DND-41 (cell line): Measurements from ENCODE around the gene NPHP4.

Experiments used
- ATAC-seq: fragments of 200-7000 bp; cut with Tn5 transposase; 3 replicates; pipeline ENCODE4 v1.9.1; 2021; ENCODE audit warnings: low read depth; ENCODE audit not compliant: insufficient read depth
- DNase-seq: peaks from one replicate; pipeline ENCODE4 v3.0.0-alpha.2; 2020
- H2AFZ ChIP-seq: 2 replicates; pipeline ENCODE4 v1.6.0; 2012; ENCODE audit warnings: low read depth, low read length
- H3K27ac ChIP-seq: 2 replicates; pipeline ENCODE4 v1.5.1; 2012; ENCODE audit warnings: low read length, inconsistent platforms
- H3K27me3 ChIP-seq: fragments of 200-600 bp; sonication (generic); 2 replicates; pipeline ENCODE4 v1.6.0; 2012; ENCODE audit warnings: low read length, mild to moderate bottlenecking, inconsistent platforms; ENCODE audit not compliant: insufficient read depth, poor library complexity
- H3K36me3 ChIP-seq: 2 replicates; pipeline ENCODE4 v1.5.1; 2012; ENCODE audit warnings: low read length, inconsistent platforms; ENCODE audit not compliant: insufficient read depth
- H3K4me1 ChIP-seq: 2 replicates; pipeline ENCODE4 v1.5.1; 2012; ENCODE audit warnings: mild to moderate bottlenecking, low read length; ENCODE audit not compliant: insufficient read depth
- H3K4me2 ChIP-seq: 2 replicates; pipeline ENCODE4 v1.6.0; 2012; ENCODE audit warnings: mild to moderate bottlenecking, moderate library complexity, low read length, inconsistent platforms; ENCODE audit not compliant: insufficient read depth
- H3K4me3 ChIP-seq, 2 experiments: fragments of 200-600 bp in 1 of 2; shearing (Covaris generic) in 1 of 2; 2 replicates each; pipeline ENCODE4 v1.5.1; 2012 to 2016; ENCODE audit warnings: inconsistent platforms in 2 of 2, low read length in 2 of 2, mild to moderate bottlenecking in 2 of 2, low read depth in 1 of 2, moderate library complexity in 1 of 2
- H3K79me2 ChIP-seq: 2 replicates; pipeline ENCODE4 v1.6.0; 2012; ENCODE audit warnings: low read length, inconsistent platforms; ENCODE audit not compliant: insufficient read depth
- H3K9ac ChIP-seq: 2 replicates; pipeline ENCODE4 v1.6.0; 2012; ENCODE audit warnings: low read depth, mild to moderate bottlenecking, inconsistent platforms, low read length, moderate library complexity
- H3K9me3 ChIP-seq: 2 replicates; pipeline ENCODE4 v1.5.1; 2012; ENCODE audit warnings: low read length, moderate library complexity, mild to moderate bottlenecking, inconsistent platforms; ENCODE audit not compliant: insufficient read depth, severe bottlenecking
- H4K20me1 ChIP-seq: 2 replicates; pipeline ENCODE4 v1.6.0; 2012; ENCODE audit warnings: low read length; ENCODE audit not compliant: insufficient read depth
- CTCF ChIP-seq: IDR thresholded peaks from 2 replicates; pipeline ENCODE4 v1.5.1; 2012; ENCODE audit warnings: borderline replicate concordance, low read length, moderate library complexity, mild to moderate bottlenecking; ENCODE audit not compliant: poor library complexity, severe bottlenecking; ENCODE audit errors: extremely low read depth
- EZH2 ChIP-seq: IDR thresholded peaks from 3 replicates; pipeline ENCODE4 v1.6.1; 2012; ENCODE audit warnings: borderline replicate concordance, low read depth, mild to moderate bottlenecking, moderate library complexity, low read length, inconsistent platforms; ENCODE audit not compliant: severe bottlenecking

Gene NPHP4

GRCh38 chr1:5941671-5942070 lies 50.6 kb downstream of the NPHP4 start:
- ATAC-seq (no peak), DNase-seq (no peak)
- Histone ChIP-seq H3K9me3 (no peaks in the 10 kb centered on the region), H2AFZ (no peak overlapping the region), H3K4me2 (no peak overlapping the region), H3K9ac (no peak overlapping the region), H3K27ac (no peak overlapping the region), H3K4me1 (no peaks in the 10 kb centered on the region), H4K20me1 (peaks cover 8% of the 10 kb centered on the region; the same call in 1 of the 2 replicates), H3K79me2 (no peaks in the 10 kb centered on the region), H3K36me3 (peaks cover 55% of the 10 kb centered on the region), H3K27me3 (no peaks in the 10 kb centered on the region), H3K4me3 (no peak overlapping the region)
- TF ChIP-seq EZH2 (no peak), CTCF (no peak)

GRCh38 chr1:5940723-5941407 lies 51.4 kb downstream of the NPHP4 start:
- DNase-seq (no peak), ATAC-seq (no peak)
- Histone ChIP-seq H2AFZ (no peak overlapping the region), H4K20me1 (peaks cover 8% of the 10 kb centered on the region; the same call in 1 of the 2 replicates), H3K27ac (no peak overlapping the region), H3K4me2 (no peak overlapping the region), H3K36me3 (peaks cover 49% of the 10 kb centered on the region), H3K79me2 (no peaks in the 10 kb centered on the region), H3K4me1 (no peaks in the 10 kb centered on the region), H3K27me3 (no peaks in the 10 kb centered on the region), H3K9me3 (no peaks in the 10 kb centered on the region), H3K4me3 (no peak overlapping the region), H3K9ac (no peak overlapping the region)
- TF ChIP-seq CTCF (no peak), EZH2 (no peak)

- Histone ChIP-seq H3K27me3 (no peaks in the 10 kb centered on the region), H3K4me1 (no peaks in the 10 kb centered on the region), H3K4me3 (no peak overlapping the region), H4K20me1 (peaks cover 5% of the 10 kb centered on the region; the same call in 1 of the 2 replicates), H2AFZ (no peak overlapping the region), H3K4me2 (no peak overlapping the region), H3K36me3 (peaks cover 45% of the 10 kb centered on the region), H3K27ac (no peak overlapping the region), H3K9ac (no peak overlapping the region), H3K9me3 (no peaks in the 10 kb centered on the region), H3K79me2 (no peaks in the 10 kb centered on the region)
- DNase-seq (no peak), ATAC-seq (no peak)
- TF ChIP-seq CTCF = no peak
- TF ChIP-seq EZH2 = no peak
Observed at GRCh38 chr1:5939271-5940170, 52.7 kb downstream of the NPHP4 start.
